ENCODE measurements around the gene EMC9.

GRCh38 chr14:24179294-24179960 lies 38.0 kb upstream of the EMC9 start:
- TF ChIP-seq POLR2AphosphoS5 (IDR thresholded peaks at IDR 0.05; ENCODE audit: low read depth, low read length) (peak; percentile 32), POLR2A (IDR thresholded peaks at IDR 0.05; ENCODE audit: low read depth, low read length) (peak; percentile 55), POU2F2 (IDR thresholded peaks at IDR 0.05; ENCODE audit: low read depth, low read length) (no peak), PAX5 (IDR thresholded peaks at IDR 0.05; ENCODE audit: insufficient read depth, low read length, severe bottlenecking) (no peak)

All from GM12891 (cell line).